Prostate gland (tissue), 2 donors: ENCODE data around the gene PLA2G4D.

Source experiments
- POLR2A ChIP-seq: fragments of 450-650 bp; IDR thresholded peaks from one replicate; pipeline ENCODE4 v1.6.1; 2016; ENCODE audit warnings: antibody characterized with exemption, mild to moderate bottlenecking
- POLR2AphosphoS5 ChIP-seq: sonication (generic); formaldehyde crosslinking; IDR thresholded peaks from one replicate; pipeline ENCODE4 v1.6.1; 2017; ENCODE audit warnings: antibody characterized with exemption
- TF ChIP-seq, protein P1 (sequence below), 4 experiments: fragments of 200-600 bp in 2 of 4; fragments of 450-650 bp in 2 of 4; sonication (generic) in 2 of 4; IDR thresholded peaks; 1 replicate in 3 of 4; 2 replicates in 1 of 4; pipeline ENCODE4 v1.5.1; 2016 to 2019; ENCODE audit warnings: antibody characterized with exemption in 4 of 4, mild to moderate bottlenecking in 2 of 4, moderate library complexity in 2 of 4

DNA sequence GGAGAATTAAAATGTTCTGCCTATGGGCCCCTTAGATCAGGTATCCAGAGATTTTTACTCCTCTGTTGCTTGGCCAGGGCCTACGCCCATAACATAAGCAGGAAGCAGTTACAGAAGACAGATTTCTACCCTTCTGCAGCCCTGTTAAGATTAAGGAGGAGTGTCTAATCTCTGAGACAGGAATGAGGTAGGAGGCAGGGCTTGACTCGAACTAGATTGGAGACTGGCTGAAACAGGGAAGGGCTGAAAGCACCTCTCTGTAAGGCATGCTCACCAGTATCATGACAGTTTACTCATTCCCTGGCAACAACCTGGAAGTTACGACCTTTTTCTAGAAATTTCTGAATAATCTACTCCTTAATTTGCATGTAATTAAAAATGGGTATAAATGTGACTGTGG is 16.7 kb downstream of the PLA2G4D start:
- TF ChIP-seq, protein P1, sequence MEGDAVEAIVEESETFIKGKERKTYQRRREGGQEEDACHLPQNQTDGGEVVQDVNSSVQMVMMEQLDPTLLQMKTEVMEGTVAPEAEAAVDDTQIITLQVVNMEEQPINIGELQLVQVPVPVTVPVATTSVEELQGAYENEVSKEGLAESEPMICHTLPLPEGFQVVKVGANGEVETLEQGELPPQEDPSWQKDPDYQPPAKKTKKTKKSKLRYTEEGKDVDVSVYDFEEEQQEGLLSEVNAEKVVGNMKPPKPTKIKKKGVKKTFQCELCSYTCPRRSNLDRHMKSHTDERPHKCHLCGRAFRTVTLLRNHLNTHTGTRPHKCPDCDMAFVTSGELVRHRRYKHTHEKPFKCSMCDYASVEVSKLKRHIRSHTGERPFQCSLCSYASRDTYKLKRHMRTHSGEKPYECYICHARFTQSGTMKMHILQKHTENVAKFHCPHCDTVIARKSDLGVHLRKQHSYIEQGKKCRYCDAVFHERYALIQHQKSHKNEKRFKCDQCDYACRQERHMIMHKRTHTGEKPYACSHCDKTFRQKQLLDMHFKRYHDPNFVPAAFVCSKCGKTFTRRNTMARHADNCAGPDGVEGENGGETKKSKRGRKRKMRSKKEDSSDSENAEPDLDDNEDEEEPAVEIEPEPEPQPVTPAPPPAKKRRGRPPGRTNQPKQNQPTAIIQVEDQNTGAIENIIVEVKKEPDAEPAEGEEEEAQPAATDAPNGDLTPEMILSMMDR (IDR thresholded peaks at IDR 0.05) = no peak
- TF ChIP-seq POLR2AphosphoS5 (no peak), POLR2A (no peak)
